ENCODE results near the gene VPS8. TPM values are rescaled to one million over a fixed set of nuclear protein-coding genes. Genes with fewer than 3 reads are reported as not detected.
A peak's percentile ranks its signal among the peaks of the same experiment; 100 is the strongest.

VPS8 gene
- total RNA-seq, 1 donor from 2014 or later = 62.9 TPM

DNA sequence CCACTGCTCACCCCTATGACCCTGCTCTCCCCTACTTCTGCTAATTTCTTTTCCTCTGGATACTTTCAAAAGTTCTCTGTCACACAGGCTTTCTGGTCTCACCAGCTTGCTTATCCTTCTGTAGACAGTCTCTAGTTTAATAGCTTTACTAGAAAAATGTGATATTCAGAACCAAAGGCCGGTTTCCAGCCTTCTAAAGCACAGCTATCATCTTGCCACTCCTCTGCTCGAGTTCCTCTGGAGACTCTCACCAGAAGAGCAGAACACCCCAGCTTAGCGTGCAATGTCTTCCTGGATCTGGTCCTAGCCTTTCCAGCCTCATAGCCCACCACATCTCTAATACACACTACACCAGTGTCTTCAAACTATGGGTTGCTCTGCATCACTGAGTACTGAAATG is 1.8 kb upstream of the VPS8 start:
- Histone ChIP-seq H3K4me3 (no peak overlapping the region), H3K4me1 (peaks cover 24% of the 10 kb centered on the region), H3K36me3 (no peaks in the 10 kb centered on the region), H3K9me3 (no peaks in the 10 kb centered on the region), H3K27me3 (no peaks in the 10 kb centered on the region), H3K27ac (no peak overlapping the region)
- ATAC-seq (no peak), DNase-seq (no peak)
- TF ChIP-seq, protein P1, sequence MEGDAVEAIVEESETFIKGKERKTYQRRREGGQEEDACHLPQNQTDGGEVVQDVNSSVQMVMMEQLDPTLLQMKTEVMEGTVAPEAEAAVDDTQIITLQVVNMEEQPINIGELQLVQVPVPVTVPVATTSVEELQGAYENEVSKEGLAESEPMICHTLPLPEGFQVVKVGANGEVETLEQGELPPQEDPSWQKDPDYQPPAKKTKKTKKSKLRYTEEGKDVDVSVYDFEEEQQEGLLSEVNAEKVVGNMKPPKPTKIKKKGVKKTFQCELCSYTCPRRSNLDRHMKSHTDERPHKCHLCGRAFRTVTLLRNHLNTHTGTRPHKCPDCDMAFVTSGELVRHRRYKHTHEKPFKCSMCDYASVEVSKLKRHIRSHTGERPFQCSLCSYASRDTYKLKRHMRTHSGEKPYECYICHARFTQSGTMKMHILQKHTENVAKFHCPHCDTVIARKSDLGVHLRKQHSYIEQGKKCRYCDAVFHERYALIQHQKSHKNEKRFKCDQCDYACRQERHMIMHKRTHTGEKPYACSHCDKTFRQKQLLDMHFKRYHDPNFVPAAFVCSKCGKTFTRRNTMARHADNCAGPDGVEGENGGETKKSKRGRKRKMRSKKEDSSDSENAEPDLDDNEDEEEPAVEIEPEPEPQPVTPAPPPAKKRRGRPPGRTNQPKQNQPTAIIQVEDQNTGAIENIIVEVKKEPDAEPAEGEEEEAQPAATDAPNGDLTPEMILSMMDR (IDR thresholded peaks at IDR 0.05) = no peak
- intact Hi-C loops (cut with DNase I) = no loop called here

DNA sequence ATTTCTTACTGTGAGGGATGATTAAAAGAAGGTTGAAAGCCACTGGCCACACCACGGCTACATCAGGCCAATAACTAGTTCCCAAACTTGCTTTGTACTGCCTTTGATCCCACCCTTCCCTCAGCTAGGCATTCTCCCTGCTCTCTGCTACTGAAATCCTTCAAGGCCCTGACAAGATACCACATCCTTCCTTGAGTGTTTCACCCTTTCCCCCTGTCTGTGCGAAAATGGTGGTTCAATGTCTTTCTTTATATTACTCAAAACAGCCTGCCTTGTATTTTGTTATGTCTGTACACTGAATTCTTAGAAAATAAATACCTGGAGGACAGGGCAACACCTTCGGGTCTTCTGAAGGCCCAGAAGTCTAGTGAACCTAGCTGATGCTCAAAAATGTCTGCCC is 932 bp upstream of the VPS8 start:
- Histone ChIP-seq H3K36me3 (no peaks in the 10 kb centered on the region), H3K27ac (no peak overlapping the region), H3K27me3 (no peaks in the 10 kb centered on the region), H3K4me1 (peaks cover 15% of the 10 kb centered on the region), H3K4me3 (no peak overlapping the region), H3K9me3 (no peaks in the 10 kb centered on the region)
- ATAC-seq (no peak), DNase-seq (no peak)
- TF ChIP-seq, protein P1 (IDR thresholded peaks at IDR 0.05) = no peak
- intact Hi-C loops (cut with DNase I) = no loop called here

DNA sequence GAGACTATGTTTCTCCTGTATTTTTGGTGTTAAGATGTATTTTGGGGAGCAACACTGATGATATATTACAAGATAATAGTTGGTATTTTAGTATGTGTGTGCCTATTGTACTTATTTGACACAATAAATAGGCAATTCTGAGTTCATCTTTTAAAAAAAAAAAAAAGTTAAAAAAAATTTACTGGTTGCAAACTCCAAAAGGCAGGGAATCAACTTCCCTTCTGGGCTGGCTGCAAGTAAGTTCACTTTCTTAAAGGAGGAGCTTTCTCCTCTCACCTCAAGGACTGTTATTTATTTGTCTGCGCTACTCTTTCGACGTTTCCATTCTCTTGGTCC is 335 bp upstream of the VPS8 start:
- ATAC-seq (no peak), DNase-seq (no peak)
- peak overlapping the region; percentile 88 for H3K4me3 ChIP-seq
- intact Hi-C loops (cut with DNase I) = no loop called here
- no peaks in the 10 kb centered on the region for H3K9me3 ChIP-seq
- H3K27me3 ChIP-seq = no peaks in the 10 kb centered on the region
- peak overlapping the region; percentile 84 for H3K27ac ChIP-seq
- no peaks in the 10 kb centered on the region for H3K36me3 ChIP-seq
- TF ChIP-seq, protein P1 (IDR thresholded peaks at IDR 0.05) = no peak
- peaks cover 12% of the 10 kb centered on the region for H3K4me1 ChIP-seq

DNA sequence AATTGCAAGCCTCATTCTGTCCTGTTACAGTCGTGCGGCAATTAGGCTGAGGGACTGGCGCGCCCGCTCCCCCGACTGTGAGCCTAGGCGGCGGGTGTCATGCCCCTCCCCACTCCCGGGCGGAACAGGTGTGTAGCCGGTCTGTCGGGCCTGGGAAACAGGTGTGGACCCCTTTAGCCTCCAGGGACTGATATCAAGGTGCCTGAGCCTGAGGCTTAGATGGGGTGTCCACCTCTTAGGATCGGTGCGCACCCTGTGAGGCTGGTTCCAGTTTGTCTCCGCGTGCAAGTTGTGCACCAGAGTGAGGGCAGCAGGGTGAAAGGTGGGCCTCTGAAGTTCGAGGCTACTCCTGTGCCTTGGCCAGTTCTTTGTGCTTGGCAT is 686 bp downstream of the VPS8 start:
- intact Hi-C loops (cut with DNase I) = no loop called here
- no peaks in the 10 kb centered on the region for H3K36me3 ChIP-seq
- H3K9me3 ChIP-seq = no peaks in the 10 kb centered on the region
- peak overlapping the region; percentile 84 for H3K27ac ChIP-seq
- DNase-seq = peak; percentile 67
- peaks cover 12% of the 10 kb centered on the region for H3K4me1 ChIP-seq
- peak overlapping the region; percentile 88 for H3K4me3 ChIP-seq
- peak; percentile 31 for ATAC-seq
- H3K27me3 ChIP-seq = no peaks in the 10 kb centered on the region
- TF ChIP-seq, protein P1 (IDR thresholded peaks at IDR 0.05) = no peak

DNA sequence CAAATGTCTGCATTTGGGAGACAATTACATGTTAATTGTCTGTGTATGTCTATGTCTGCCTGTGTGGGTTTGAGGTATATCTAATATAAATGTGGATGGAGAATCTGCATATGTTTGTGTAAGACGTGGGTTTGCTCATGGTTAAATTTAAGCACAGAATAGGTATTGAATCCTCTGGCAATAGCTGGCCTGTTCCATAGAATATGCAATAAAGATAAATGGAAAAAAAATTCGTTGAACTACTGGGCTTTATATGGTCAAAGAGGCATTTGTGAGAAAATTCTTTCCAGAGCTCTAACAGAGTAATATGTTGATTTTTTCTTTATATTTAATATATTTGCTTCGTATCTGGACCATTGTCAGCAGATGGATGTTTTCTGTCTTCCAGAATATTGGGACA is 1.4 kb downstream of the VPS8 start:
- Histone ChIP-seq H3K4me1 (peaks cover 12% of the 10 kb centered on the region), H3K9me3 (no peaks in the 10 kb centered on the region), H3K27me3 (no peaks in the 10 kb centered on the region), H3K4me3 (peak overlapping the region; percentile 88), H3K36me3 (no peaks in the 10 kb centered on the region), H3K27ac (no peak overlapping the region)
- intact Hi-C loops (cut with DNase I) = no loop called here
- DNase-seq (no peak), ATAC-seq (no peak)
- TF ChIP-seq, protein P1 (IDR thresholded peaks at IDR 0.05) = no peak

DNA sequence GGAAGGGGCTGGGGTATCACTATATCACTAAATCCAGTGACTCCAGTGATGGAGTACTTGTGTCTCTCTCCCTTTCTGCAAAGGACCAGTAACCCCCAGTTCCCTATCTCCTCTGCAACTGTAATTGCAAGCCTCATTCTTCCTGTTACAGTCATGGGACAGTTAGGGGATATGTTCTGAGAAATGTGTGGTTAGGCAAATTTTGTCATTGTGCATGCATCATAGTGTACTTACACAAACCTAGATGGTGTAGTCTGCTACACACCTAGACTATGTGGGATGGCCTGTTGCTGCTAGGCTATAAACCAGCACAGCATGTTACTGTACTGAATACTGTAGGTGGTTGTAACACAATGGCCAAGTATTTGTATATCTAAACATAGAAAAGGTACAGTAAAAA is 2.2 kb downstream of the VPS8 start:
- intact Hi-C loops (cut with DNase I) = no loop called here
- ATAC-seq (peak; percentile 19), DNase-seq (no peak)
- Histone ChIP-seq H3K4me3 (no peak overlapping the region), H3K27ac (no peak overlapping the region), H3K36me3 (no peaks in the 10 kb centered on the region), H3K9me3 (no peaks in the 10 kb centered on the region), H3K27me3 (no peaks in the 10 kb centered on the region), H3K4me1 (peaks cover 12% of the 10 kb centered on the region)
- TF ChIP-seq, protein P1 (IDR thresholded peaks at IDR 0.05) = no peak

Data from upper lobe of right lung (tissue), 1 donor.